Measurements from ENCODE around the gene CCDC28A.

CCDC28A gene

GRCh38 chr6:138833816-138834539 lies 60.4 kb downstream of the CCDC28A start:
- no peak for DNase-seq (ENCODE audit: low read depth, low spot score)

GRCh38 chr6:138837246-138837645 lies 63.7 kb downstream of the CCDC28A start:
- no peak for DNase-seq (ENCODE audit: low read depth, low spot score)
